Smooth muscle cell of the pulmonary artery (primary cell): ENCODE results near the gene RBMS2. TPM values are rescaled to one million over a fixed set of nuclear protein-coding genes. Genes with fewer than 3 reads are reported as not detected.

Source experiments
- total RNA-seq: library from RNA; depleted of rRNA; stranded (reverse); fragments of >200 nt; gene quantifications from 2 replicates; pipeline ENCODE4 v1.2.3, GENCODE V29; 2014

Gene RBMS2
- total RNA-seq: 26.2 and 27.9 TPM in 2 replicates

DNA sequence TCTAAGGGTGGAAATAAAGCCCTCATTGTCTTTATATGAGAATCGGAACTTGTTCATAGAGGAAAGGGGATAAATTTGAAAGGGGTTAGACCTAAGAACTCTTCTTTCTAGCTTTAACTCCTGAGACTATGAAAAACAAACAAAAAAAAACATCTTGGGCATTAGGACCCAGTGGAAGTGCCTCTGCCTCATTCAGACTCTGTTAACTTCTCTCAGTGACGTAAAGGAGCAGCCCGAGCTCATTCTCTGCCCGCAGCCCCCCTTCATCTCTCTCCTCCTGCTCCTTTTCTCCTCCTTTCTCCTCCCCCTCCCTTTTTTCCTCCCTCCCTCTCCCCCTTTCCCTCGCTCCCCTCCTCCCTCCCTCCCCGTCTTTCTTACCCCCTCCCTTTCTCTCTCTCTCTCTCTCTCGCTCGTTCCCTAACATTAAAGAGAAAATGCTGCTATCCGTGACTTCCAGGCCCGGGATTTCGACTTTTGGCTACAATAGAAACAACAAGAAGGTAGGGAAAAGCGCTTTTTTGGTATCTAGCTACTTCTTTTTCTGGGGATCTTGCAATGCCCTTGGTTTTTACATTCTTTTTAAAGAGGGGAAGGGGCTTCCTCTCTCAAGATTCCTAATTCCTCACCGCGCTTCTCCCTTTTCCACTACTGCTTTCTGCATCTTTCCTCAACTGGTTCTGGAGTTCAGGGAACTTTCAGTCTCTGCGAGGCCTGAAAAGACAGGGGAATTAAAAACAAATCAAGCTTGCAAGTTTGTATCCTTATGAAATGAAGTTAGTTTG is at the start of gene RBMS2:
Gene RBMS2 (plus strand): TSS at position 231 of the 782 bp plus-strand sequence. CDS start 204 bp downstream, at position 435.

DNA sequence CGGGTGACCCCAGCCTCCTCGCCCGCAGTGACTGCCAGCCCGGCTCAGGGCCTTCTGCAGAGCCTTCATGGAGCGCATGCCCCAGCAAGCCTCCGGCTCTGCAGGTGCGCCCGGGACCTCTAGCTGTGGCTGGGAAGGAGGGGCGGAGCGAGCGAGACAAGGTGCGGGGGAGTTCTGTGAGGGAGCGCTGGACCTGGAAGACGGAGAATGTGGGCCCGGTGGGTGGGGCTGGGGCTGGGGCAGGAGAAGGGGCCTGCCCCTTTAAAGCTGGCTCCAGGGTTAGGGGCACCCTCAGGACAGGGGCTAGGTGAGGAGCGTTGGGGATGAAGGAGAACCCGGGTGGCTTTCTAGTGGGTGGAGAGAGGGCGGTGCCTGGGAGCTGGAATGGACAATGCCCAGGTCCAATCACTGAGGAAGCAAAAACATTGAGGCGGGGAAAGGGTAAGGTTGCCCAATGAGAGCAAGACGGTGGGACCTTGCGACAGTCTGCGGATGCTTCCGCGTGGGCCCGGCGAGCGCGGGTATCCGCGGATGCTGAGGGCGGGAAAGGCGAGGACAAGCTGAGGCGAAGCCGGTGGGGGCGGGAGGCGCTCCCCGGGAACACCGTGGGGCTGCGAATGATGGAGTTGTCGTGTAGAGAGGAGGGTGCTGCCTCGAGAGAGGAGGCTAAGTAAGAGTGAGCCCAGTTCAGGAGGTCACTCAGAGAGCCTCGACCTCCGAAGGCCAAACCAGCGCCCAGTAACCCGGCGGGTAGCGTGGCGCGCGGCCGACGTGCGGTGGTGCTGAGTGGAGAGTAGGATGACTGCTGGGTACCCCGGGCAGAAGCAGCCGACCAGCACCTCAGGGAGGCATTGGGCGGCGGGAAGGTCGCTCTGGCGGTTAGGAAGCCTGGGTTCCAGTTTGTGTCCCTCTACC is 33.3 kb upstream of the RBMS2 start, which contains the start of gene GLS2:
Gene GLS2 (minus strand): TSS at position 121 of the 915 bp plus-strand sequence. CDS start 43 bp downstream, at position 78.

GRCh38 chr12:56630180-56630632 is 108.6 kb downstream of the RBMS2 start, which contains the start of gene BAZ2A:
Gene BAZ2A, minus strand, starts transcription at chr12:56630326. Its CDS starts 12,796 bp downstream, at chr12:56617530.

Other genes starting within 250 kb of the RBMS2 start
- gene CS, start 221.5 kb upstream of the RBMS2 start, total RNA-seq: 133 and 159 TPM in 2 replicates
- gene CNPY2, start 205.8 kb upstream of the RBMS2 start, total RNA-seq: 58.6 and 100 TPM in 2 replicates
- 27.6 and 30.9 TPM in 2 replicates for gene PAN2, start 187.8 kb upstream of the RBMS2 start, total RNA-seq
- gene IL23A, start 182.9 kb upstream of the RBMS2 start, total RNA-seq: not detected in 2 replicates
- gene STAT2, start 161.7 kb upstream of the RBMS2 start, total RNA-seq: 229 and 230 TPM in 2 replicates
- gene APOF, start 159.0 kb upstream of the RBMS2 start, total RNA-seq: not detected in 2 replicates
- gene TIMELESS, start 72.4 kb upstream of the RBMS2 start, total RNA-seq: 6.7 and 7.2 TPM in 2 replicates
- 0.13 TPM in 1 of 2 replicates, not detected in the other for gene MIP, start 67.2 kb upstream of the RBMS2 start, total RNA-seq
- 1.2 and 1.9 TPM in 2 replicates for gene SPRYD4, start 53.2 kb upstream of the RBMS2 start, total RNA-seq
- gene GLS2, start 33.7 kb upstream of the RBMS2 start, total RNA-seq: 0.13 and 0.20 TPM in 2 replicates
- gene BAZ2A, start 108.5 kb downstream of the RBMS2 start, total RNA-seq: 33.2 and 34.8 TPM in 2 replicates
- gene ATP5F1B, start 124.2 kb downstream of the RBMS2 start, total RNA-seq: 374 and 387 TPM in 2 replicates
- gene PTGES3, start 166.5 kb downstream of the RBMS2 start, total RNA-seq: 70.5 and 89.9 TPM in 2 replicates
- 966 and 1,037 TPM in 2 replicates for gene NACA, start 203.5 kb downstream of the RBMS2 start, total RNA-seq
- 3.6 and 4.0 TPM in 2 replicates for gene PRIM1, start 230.5 kb downstream of the RBMS2 start, total RNA-seq
- gene HSD17B6, start 241.5 kb downstream of the RBMS2 start, total RNA-seq: 0.65 and 1.1 TPM in 2 replicates